Stimulated activated CD4-positive, alpha-beta T cell treated with anti-CD3 and anti-CD28 coated beads, Interleukin-15, amount 100 ng/mL, for 1 hour (primary cell): ENCODE measurements around the gene WARS2.

Experiments used
- DNase-seq, 2 donors: peaks; one replicate each; pipeline ENCODE4 v3.0.0-alpha.2; 2020; ENCODE audit warnings: low read depth in 1 of 2, low spot score in 1 of 2

WARS2 gene

DNA sequence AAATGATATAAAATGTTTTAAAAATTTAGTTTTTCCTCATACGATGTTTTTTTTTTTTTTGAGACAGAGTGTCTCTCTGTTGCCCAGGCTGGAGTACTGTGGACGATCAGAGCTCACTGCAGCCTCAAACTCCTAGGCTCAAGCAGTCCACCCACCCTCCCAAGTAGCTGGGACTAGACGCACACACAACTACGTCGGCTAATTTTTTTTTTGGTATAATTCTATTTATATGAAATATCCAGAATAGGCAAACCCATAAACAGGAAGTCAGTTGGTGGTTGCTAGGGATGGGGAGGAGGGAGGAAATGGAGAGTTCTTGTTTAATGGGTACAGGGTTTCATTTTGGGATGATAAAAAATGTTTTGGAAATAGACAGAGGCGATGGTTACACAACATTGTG is 56.5 kb downstream of the WARS2 start:
- DNase-seq = no peak

DNA sequence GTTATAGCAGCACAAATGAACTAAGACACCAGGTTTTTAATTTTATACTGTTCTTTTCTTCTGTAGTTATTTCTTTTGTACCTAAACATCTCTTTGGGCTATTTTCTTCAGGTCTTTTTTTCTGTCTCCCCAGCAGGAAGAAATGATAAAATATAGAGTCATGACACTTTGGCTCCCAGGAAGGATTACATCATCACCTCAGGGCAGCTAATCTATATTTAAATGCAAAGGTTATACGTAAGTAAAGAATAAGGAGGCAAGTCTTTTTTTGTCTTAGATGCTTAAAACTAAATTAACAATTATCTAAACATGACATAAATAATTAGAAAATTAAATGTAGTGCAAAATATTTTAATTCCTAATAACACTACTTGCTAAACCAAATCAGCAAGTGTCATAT is 57.0 kb downstream of the WARS2 start:
- no peak for DNase-seq

DNA sequence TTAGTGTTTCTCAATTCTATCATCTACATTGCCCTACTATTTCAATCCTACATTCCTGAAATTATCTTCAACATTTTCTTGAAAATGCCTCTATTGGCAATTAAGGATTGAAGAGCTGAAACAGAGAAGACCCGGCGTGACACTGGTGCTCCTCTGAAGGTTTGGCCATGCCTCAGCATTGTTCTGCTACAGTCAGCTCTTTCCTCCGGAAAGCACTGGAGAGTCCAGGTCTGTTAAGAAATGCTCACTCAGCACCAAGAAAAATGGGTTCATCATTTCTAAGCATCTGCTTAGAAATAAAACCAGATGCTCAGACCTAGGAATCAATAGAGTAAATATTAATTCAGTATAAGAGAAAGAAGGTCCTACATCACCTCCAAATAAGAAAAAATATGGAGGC is 58.8 kb downstream of the WARS2 start:
- no peak for DNase-seq

DNA sequence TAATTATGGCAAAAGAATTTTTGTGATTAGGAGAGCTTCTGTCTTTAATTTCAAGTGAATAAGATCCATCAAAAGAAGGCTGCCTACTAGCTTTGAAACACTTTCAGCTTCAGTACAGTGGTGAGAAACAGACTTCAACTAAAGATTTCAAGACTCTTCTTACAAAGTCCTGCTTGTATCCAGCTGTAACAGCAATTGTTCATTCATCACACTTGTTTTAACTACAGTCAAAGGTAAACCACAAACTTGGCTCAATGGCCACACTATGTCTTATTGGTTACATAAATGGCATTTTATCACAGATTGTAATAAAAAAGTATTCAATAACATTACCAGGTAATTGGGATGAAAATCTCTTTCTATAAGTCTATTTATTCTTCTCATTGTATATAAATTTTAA is 59.2 kb downstream of the WARS2 start:
- no peak for DNase-seq

DNA sequence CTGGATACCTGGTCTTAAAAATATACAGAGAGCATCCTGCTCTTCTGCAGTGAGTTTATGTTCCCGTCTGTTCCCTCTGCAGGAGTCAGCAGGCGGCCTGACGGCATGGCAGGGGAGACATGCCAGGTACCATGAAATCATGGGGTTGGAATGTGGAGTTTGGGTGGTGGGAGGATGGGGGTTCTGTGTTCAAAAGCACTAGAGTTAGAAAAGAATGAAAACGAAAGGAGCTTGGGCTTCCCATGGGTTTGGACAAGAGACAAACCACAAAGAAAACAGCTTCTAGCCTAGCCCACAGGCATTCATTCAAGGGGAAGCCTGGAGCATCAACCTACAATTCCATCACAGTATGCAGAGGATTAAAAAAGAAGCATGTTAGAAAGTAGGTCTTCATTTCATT is 59.9 kb downstream of the WARS2 start:
- DNase-seq = no peak

DNA sequence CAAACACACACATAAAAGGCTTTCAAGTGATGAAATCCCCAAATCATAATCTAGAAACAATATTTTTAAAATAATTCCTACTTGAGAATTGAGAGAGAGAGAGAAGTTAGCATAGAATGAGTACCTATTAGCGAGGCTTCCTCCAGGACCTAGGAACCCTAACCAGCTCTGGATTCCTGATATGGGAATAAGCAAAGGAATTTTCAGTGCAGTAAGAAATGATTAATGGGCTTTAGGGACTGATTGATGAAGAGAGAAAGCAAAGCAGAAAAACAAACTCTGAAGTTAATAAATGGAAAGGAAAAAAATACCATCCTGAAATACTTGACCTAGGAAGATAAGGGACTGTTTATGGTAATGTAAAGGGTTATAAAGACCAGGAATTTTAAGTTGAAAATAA is 60.6 kb downstream of the WARS2 start:
- DNase-seq = no peak

DNA sequence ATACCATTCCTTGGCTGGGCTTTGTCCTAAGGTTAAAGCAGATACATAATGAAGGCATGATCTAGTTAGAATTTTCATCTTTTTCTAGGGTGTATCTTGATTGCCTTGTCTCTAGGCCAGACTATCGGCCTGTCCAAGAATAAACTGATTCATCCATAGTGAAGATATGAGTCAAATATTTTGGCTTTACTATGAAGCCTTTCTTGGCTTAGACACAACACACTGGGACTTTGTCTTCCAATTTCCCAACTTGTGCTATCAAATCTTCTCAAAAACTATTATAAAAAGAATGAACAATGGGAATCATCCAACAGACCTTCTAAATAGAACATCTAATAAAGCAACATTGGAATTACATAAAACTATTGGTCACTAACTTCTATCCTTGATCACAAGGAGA is 64.8 kb downstream of the WARS2 start:
- no peak for DNase-seq

DNA sequence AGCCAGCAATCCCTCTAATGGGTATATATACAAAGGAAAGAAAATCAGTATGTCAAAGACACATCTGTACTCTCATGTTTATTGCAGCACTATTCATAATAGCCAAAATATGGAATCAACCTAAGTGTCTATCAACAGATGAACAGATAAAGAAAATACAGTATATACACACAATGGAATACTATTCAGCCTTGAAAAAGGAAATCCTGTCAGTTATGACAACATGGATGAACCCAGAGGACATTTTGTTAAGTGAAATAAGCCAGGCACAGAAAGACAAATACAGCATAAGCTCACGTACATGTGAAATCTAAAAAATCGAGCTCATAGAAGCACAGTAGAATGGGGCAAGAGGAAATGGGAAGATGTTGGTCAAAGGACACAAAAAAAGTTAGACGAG is 69.1 kb downstream of the WARS2 start:
- no peak for DNase-seq

DNA sequence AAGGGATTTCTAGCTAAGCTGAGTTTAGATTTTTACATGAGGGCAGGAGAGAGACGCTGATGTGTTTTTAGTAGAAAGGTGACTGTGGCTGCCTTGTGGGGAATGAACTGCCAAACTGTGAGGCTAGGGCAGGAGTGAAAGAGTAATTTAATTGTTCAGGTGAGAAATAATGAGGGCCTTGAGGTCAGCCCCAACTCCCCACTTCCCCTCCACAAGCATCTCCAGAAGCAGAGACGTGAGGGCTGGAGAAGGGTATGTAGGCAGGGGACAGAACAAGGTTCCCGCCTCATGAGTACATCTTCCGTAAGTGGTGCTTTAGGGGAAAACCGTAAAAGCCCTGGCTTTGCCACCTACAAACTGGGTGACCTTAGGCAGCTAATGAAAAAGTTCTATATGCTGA is 70.8 kb downstream of the WARS2 start:
- no peak for DNase-seq

DNA sequence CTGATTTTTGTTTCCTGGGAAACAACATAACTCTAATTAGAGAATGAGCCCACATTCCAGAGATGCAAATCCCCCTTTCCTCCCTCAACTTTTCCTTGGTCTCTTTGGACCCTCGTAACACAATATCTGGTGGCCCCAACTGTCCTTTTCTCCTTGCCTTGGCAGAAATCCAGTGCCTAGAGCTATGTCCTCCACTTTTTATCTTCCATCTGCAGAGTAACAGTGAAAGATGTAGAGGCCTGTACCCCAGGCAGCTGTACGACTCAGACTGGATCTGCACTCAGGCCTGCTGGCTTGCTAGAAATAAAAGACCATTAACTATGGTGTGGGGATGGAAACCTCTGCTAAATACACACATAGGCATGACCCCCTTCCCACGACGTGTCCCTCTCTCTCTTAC is 72.0 kb downstream of the WARS2 start:
- no peak for DNase-seq

DNA sequence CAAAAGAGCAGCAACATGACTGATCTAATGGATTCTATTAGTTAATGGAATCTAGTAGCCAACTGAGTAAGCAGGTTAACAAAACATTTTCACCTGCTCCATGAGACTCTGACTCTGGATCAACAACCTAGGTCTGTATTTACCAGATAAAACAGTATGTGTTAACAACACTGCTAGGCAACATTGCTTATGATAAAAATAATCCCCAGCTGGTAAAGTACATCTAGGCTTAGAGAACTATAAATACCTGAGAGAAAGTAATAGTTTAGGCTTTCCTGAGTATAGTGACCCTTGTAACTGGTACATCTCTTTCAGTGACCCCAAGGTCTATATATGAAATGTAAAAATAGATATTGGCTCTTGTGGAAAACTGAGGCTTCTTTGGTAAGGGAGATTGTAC is 78.8 kb downstream of the WARS2 start:
- no peak for DNase-seq

DNA sequence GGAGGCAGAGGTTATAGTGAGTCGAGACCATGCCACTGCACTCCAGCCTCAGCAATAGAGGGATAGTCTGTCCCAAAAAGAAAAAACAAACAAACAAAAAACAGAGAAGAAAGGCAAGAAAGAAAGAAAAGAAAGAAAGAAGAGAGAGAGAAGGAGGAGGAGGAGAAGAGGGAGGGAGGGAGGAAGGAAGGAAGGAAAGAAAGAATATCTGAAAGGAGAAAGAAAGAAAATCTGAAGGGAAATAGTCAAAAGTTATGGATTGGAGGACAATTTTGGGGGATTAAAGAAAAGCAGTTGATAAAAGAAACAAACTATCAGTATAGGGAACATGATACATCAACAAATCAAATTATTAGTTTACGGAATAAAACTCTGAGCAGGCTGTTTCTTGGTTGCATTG is 84.9 kb downstream of the WARS2 start:
- no peak for DNase-seq

DNA sequence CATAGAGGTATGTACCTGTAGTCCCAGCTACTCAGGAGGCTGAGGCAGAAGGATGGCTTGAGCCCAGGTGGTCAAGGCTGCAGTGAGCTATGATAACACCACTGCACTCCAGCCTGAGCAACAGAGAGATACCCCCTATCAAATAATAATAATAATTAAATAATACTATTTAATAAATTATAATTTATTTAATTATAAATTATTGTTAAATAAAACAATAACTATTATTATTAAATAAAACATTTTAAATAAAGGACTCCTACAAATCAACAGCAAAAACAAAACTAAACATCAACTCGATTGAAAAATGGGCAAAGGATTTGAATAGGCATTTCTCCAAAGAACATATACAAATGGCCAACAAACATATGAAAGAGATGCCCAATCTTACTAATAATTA is 86.5 kb downstream of the WARS2 start:
- DNase-seq = no peak

DNA sequence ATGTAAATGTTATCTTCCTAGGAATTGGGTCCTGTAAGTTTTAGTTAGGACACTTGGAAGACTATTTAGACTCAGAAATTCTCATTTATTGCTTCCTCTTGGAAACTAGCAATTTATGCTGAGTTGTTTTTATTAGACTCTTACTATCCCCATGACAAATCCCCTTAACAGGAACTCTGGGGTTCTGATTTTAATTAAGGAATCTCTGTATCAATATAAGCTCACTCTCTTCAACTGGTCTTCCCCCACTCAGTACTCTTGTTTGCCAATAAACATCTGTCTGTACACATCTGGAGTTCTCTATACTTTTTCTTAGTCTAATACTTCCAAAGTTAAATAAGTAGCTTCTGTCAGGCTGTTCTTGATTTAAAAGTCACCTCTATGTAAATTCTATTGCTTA is 88.2 kb downstream of the WARS2 start:
- DNase-seq = no peak

DNA sequence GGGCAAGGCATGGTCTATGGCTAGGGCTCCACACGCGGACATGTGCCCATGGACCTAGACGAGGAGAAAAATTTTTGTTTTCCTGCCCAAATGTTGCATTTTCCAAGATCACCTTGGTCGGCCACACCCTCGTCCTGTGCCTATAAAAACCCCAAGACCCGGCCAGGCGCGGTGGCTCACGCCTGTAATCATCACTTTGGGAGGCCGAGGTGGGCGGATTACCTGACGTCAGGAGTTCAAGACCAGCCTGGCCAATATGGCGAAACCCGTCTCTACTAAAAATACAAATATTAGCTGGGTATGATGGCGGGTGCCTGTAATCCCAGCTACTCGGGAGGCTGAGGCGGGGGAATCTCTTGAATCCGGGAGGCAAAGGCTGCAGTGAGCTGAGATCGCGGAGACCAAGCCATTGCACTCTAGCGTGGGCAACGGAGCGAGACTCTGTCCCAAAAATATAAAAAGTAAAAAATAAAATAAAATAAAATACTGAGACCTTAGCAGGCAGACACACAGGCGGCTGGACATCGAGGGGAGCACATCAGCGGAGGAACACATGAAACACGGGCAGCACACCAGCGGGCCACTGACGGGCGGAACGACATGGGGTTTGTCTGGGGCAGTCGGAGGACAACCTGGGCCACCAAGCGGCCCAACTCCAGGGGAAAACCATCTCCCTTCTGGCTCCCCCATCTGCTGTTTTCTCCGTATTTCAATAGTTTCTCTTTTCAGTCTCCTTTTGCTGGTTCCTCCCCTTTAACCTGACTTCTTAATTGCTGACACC is 91.6 kb downstream of the WARS2 start:
- no peak for DNase-seq

DNA sequence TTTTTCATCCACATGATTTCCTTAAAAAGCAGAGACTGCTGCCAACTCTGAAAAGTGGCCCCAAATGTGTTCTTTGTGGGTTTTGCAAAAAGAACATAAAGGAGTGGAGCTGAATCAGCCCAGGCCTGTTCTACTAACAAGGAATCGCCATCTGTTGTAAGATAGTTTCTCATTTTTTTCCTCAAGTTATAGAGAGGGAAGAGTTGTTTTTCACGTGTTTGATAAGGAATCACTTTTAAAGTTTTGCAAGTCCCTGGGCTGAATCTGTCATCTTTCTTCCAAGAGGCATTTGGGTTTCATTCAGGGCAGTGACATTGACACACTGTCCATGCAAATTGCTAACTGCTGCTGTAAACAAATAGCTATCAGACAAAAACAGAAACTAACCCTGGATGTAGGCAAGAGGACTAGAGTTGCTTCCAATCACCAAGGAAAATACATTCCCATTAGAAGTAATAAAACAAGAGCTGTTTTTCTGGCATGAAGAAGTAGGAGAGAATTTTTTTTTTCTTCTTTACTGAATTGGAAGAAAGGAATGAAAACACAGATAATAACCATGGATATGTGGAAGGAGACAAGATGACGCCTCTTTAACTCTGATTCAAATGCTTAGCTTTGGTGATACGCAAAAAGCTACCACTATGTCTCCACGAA is 93.5 kb downstream of the WARS2 start:
- no peak for DNase-seq

DNA sequence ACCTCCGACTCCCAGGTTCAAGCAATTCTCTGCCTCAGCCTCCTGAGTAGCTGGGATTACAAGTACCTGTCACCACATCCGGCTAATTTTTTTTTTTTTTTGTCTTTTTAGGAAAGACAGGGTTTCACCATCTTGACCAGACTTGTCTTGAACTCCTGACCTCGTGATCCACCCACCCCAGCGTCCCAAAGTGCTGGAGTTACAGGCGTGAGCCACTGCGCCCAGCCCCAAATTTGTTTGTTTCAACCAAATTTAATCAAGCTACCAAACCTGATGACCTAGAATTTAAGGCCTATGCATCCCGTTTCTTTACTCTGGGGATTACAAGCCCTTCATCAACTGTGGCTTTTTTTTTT is 94.0 kb downstream of the WARS2 start:
- no peak for DNase-seq

DNA sequence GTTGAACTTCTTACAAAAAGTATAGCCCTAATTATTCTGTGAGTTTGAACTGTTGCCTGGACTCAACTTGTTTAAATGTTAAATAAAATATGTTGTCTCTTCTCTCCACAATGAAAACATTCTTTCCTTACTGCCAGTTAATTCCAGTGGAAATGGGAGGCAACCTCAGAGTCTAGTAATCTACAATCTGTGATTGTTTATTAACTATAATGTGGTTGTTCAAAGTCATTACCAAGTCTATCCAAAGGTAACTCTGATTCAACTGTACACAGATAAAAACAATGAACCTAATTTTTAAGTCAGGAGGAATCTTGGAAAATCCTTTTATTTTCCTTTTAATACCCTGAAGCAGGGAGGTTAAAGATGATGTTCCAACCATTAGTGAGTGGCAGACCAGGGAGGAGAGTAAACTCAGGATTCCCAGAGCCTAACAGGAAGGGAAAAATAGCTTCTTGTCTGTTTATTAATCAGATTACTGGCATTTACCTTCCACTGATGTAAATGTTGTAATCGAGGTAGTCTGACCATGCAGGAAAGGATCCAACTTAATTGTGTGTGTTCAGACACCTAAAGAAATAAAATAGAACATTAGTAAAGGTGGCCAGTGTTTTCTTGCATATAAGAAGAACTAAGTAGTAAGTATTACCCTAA is 95.2 kb downstream of the WARS2 start:
- no peak for DNase-seq

DNA sequence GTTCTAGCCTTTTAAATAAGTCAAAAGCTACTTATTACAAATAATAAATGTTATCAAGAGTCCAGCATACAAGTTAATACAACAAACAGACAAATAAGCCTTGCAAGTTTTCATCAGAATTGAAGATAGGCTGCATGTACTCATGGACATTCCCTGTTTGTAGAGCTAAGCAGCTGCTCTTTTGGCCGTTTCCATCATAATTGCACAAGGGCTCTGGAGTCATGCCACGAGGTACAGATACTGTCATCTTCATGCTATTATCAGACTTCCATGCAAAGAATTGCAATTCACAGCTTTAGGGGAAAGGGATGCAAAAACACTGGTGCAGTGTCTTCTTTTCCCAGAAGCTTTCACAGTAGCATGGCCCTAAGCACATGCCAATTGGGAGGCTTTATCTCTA is 99.5 kb downstream of the WARS2 start:
- DNase-seq = no peak

DNA sequence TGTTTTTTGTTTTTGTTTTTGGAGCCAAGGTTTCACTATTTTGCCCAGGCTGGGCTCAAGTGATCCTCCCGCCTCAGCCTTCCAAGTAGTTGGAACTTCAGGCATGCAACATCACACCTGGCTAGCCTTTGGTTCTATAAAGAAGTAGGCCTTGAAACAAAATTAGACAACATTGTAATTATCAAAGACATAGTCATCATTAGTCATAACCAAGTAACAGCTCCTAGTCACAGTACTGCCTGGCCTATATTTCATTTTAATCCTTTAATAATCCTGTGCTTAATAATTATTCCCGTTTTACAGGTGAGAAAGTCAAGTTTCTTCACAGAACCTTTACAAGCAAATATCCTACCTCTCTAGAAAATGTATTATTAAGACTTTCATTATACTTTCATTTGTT is 100.0 kb downstream of the WARS2 start:
- DNase-seq = no peak

DNA sequence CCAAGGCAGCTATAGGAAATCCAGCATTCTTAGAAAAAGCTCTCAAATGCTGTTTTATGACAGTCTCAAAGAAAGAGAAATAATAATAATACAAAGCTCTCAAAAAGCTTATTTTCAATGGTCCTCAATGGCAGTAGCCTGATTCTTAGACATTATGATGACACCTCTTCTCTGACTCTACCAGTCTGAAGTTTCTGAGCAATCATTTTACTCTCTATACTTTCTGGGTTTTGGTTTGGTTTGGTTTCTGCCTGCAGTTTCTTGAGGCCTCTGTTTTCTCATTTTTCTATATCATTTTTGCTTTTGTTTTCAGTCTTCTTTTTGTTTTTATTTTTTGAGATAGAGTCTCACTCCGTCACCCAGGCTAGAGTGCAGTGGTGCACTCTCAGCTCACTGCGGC is 102.1 kb downstream of the WARS2 start:
- no peak for DNase-seq

DNA sequence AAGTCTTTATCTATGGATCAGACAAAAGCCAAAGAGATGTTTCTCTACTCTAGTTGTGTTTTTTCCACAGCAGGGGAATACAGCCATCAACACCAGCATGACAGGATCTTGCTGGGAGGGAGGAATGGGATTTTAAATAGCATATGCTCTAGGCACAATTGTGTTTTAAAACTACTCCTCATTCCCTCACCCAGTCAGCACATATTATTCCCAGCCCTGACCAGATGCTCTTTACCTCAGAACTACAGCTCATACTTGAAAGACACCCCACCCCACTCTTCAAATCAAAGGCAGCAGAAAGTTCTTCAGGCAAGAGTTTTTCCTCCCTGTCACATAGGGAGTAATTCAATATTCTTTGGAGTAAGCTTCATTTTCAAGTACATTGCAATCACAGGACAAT is 106.1 kb downstream of the WARS2 start:
- DNase-seq = no peak

DNA sequence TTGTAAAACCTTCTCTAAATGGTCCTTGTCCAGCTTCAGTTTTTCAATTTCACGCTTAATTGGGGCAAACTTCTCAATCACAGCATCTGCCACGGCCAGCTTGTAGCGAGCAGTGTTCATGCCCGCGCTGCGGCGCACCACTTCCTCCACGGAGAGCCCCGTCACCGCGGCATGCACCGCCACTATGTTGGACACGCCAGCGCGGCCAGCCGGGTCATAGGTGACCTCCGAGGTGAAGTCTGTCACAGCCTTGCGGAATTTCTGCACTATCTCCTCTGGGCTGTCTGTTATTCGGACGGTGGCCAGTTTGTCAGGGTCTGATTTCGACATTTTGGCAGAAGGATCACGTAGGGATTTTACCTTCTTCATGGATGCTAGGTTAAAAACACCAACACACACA is 107.5 kb downstream of the WARS2 start:
- DNase-seq = no peak
